Endothelial cell (in vitro differentiated cells): Measurements from ENCODE around the gene DDX25. TPM values are rescaled to one million over a fixed set of nuclear protein-coding genes. Genes with fewer than 3 reads are reported as not detected.

ENCODE experiments used
- DNase-seq: peaks from one replicate; pipeline ENCODE4 v3.0.0; 2021; ENCODE audit warnings: low spot score
- H3K27ac Mint-ChIP-seq: one replicate; pipeline ENCODE4 v1.8.0; 2021; ENCODE audit warnings: mixed read lengths, inconsistent platforms; ENCODE audit not compliant: unreplicated experiment
- H3K27me3 Mint-ChIP-seq: one replicate; pipeline ENCODE4 v1.8.0; 2021; ENCODE audit warnings: mild to moderate bottlenecking, moderate library complexity, mixed read lengths, inconsistent platforms; ENCODE audit not compliant: unreplicated experiment
- H3K36me3 Mint-ChIP-seq: one replicate; pipeline ENCODE4 v1.8.0; 2021; ENCODE audit warnings: mild to moderate bottlenecking, low read depth, mixed read lengths, inconsistent platforms; ENCODE audit not compliant: unreplicated experiment
- H3K4me1 Mint-ChIP-seq: one replicate; pipeline ENCODE4 v1.8.0; 2021; ENCODE audit warnings: mild to moderate bottlenecking, mixed read lengths, inconsistent platforms; ENCODE audit not compliant: unreplicated experiment
- H3K4me3 Mint-ChIP-seq: one replicate; pipeline ENCODE4 v1.8.0; 2021; ENCODE audit warnings: mild to moderate bottlenecking, mixed read lengths, inconsistent platforms; ENCODE audit not compliant: unreplicated experiment
- H3K9me3 Mint-ChIP-seq: one replicate; pipeline ENCODE4 v1.8.0; 2021; ENCODE audit warnings: mixed read lengths, inconsistent platforms; ENCODE audit not compliant: unreplicated experiment
- CTCF ChIP-seq: fragments of 200-600 bp; sonication (generic); IDR thresholded peaks from one replicate; pipeline ENCODE4 v1.5.0; 2021; ENCODE audit warnings: antibody characterized with exemption; ENCODE audit not compliant: unreplicated experiment
- total RNA-seq: library from RNA; stranded (reverse); fragmentation: NEBNext Ultra II Directional; extraction: Animal tissue kit (Norgen Biotek cat#: 25700); gene quantifications from one replicate; pipeline ENCODE4 v1.2.1, GENCODE V29; 2021; ENCODE audit not compliant: unreplicated experiment

Gene DDX25
- total RNA-seq, 1 donor from 2014 or later: 7.5 TPM

DNA sequence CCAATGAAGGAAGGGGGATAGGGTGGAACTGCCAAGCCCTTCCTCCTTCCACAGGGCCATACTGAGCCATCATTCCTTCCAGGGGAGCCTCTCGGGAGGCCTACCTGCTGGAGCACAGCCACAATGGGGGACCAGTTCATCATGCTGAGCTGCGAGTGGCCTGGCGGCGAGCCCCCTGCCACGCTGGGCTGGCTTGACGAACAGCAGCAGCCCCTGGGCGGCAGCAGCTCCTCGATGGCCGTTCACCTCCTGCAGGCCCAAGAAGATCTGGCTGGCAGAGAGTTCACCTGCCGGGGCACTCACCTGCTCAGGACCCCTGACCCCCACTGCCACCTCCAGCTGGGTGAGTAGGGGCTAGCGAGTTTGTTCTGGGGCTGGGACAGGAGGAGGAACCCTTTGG lies 47.4 kb downstream of the DDX25 start:
- Mint-ChIP-seq H3K4me3 (no peak overlapping the region), H3K9me3 (no peaks in the 10 kb centered on the region), H3K36me3 (peaks cover 18% of the 10 kb centered on the region), H3K27ac (no peak overlapping the region), H3K27me3 (peaks cover 10% of the 10 kb centered on the region), H3K4me1 (peaks cover 4% of the 10 kb centered on the region)
- DNase-seq: no peak
- no peak for TF ChIP-seq CTCF

GRCh38 chr11:125952559-125952958 lies 48.3 kb downstream of the DDX25 start:
- Mint-ChIP-seq H3K27me3 (peaks cover 10% of the 10 kb centered on the region), H3K36me3 (peaks cover 18% of the 10 kb centered on the region), H3K9me3 (no peaks in the 10 kb centered on the region), H3K27ac (no peak overlapping the region), H3K4me3 (no peak overlapping the region), H3K4me1 (peaks cover 4% of the 10 kb centered on the region)
- no peak for TF ChIP-seq CTCF
- no peak for DNase-seq

- Mint-ChIP-seq H3K4me1 (peaks cover 4% of the 10 kb centered on the region), H3K36me3 (peaks cover 18% of the 10 kb centered on the region), H3K4me3 (no peak overlapping the region), H3K27ac (no peak overlapping the region), H3K27me3 (peaks cover 10% of the 10 kb centered on the region), H3K9me3 (no peaks in the 10 kb centered on the region)
- no peak for DNase-seq
- TF ChIP-seq CTCF: no peak
Measured at GRCh38 chr11:125952973-125953372, 48.7 kb downstream of the DDX25 start.

DNA sequence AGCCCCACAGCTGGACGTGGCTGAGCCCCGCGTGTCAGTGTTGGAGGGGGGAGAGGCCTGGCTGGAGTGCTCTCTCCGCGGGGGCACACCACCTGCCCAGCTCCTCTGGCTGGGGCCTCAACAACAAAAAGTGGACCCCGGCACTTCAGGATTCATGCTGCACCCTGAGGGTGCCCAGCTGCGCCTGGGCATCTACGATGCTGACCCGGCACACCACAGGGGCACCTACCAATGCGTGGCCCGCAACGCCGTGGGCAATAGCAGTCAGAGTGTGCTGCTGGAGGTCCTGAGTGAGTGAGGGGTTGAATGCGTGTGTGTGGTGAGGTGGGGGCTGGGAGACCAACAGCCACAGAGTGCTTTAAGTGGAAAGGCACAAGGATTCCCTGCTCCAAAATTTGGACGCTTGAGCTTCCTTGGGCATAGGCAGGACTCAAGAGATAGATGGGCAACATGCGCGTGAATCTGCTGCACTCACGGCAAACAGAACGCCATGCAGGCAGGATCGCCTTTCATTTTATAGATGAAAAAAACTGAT lies 49.2 kb downstream of the DDX25 start:
- peaks cover 4% of the 10 kb centered on the region for H3K4me1 Mint-ChIP-seq
- DNase-seq: no peak

More for the DNA sequence above, 49.2 kb downstream of the DDX25 start:
- peaks cover 18% of the 10 kb centered on the region for H3K36me3 Mint-ChIP-seq
- TF ChIP-seq CTCF: no peak
- H3K27me3 Mint-ChIP-seq: peaks cover 10% of the 10 kb centered on the region
- no peaks in the 10 kb centered on the region for H3K9me3 Mint-ChIP-seq
- H3K4me3 Mint-ChIP-seq: no peak overlapping the region
- H3K27ac Mint-ChIP-seq: no peak overlapping the region
